Bronchial epithelial cell (primary cell): ENCODE measurements around the gene CAPN3. TPM values are rescaled to one million over a fixed set of nuclear protein-coding genes. Genes with fewer than 3 reads are reported as not detected.

Source experiments
- DNase-seq: peaks from one replicate; pipeline ENCODE4 v3.0.0-alpha.2; 2010; ENCODE audit warnings: low read depth
- FAIRE-seq: peaks from 2 replicates; lab custom pipeline; 2011; peaks lifted over from hg19 to GRCh38; lab: Jason Lieb, UNC
- H3K27me3 ChIP-seq: 2 replicates; pipeline ENCODE4 v1.5.1; 2011; ENCODE audit warnings: low read length; ENCODE audit not compliant: control insufficient read depth, insufficient read depth
- H3K36me3 ChIP-seq: 2 replicates; pipeline ENCODE4 v1.5.1; 2011; ENCODE audit warnings: low read length; ENCODE audit not compliant: control insufficient read depth, insufficient read depth
- H3K4me3 ChIP-seq: 2 replicates; pipeline ENCODE4 v1.5.1; 2011; ENCODE audit warnings: mild to moderate bottlenecking, low read depth, low read length, control low read depth
- CTCF ChIP-seq: IDR thresholded peaks from 2 replicates; pipeline ENCODE4 v1.5.1; 2011; ENCODE audit warnings: mild to moderate bottlenecking, moderate library complexity, low read length, control low read depth, inconsistent platforms; ENCODE audit not compliant: insufficient read depth, severe bottlenecking
- total RNA-seq: library from RNA; depleted of rRNA; stranded (reverse); fragments of >200 nt; gene quantifications from 2 replicates; pipeline ENCODE4 v1.2.1, GENCODE V29; 2014

CAPN3 gene
- total RNA-seq, 1 donor from 2014 or later: 2.1 TPM

- Histone ChIP-seq H3K36me3 (peaks cover 8% of the 10 kb centered on the region), H3K27me3 (no peaks in the 10 kb centered on the region), H3K4me3 (no peak overlapping the region)
- DNase-seq (no peak), FAIRE-seq (no peak)
- TF ChIP-seq CTCF: no peak
Measured at GRCh38 chr15:42448281-42448680, 89.0 kb downstream of the CAPN3 start.

GRCh38 chr15:42449770-42450424, 90.6 kb downstream of the CAPN3 start:
- Histone ChIP-seq H3K36me3 (peaks cover 6% of the 10 kb centered on the region), H3K27me3 (no peaks in the 10 kb centered on the region), H3K4me3 (no peak overlapping the region)
- no peak for TF ChIP-seq CTCF
- no peak for DNase-seq
- no peak for FAIRE-seq

- FAIRE-seq (no peak), DNase-seq (no peak)
- H3K36me3 ChIP-seq: peaks cover 6% of the 10 kb centered on the region
Measured at GRCh38 chr15:42450425-42450790, 91.1 kb downstream of the CAPN3 start.

GRCh38 chr15:42453826-42454225, 94.5 kb downstream of the CAPN3 start:
- FAIRE-seq (no peak), DNase-seq (no peak)
- Histone ChIP-seq H3K27me3 (no peaks in the 10 kb centered on the region), H3K4me3 (no peak overlapping the region), H3K36me3 (peaks cover 4% of the 10 kb centered on the region)
- no peak for TF ChIP-seq CTCF

More at GRCh38 chr15:42450425-42450790, 91.1 kb downstream of the CAPN3 start:
- H3K4me3 ChIP-seq: no peak overlapping the region
- no peak for TF ChIP-seq CTCF
- no peaks in the 10 kb centered on the region for H3K27me3 ChIP-seq

GRCh38 chr15:42456531-42456930, 97.2 kb downstream of the CAPN3 start:
- no peaks in the 10 kb centered on the region for H3K27me3 ChIP-seq
- FAIRE-seq (no peak), DNase-seq (no peak)
- no peak for TF ChIP-seq CTCF
- peaks cover under 1% of the 10 kb centered on the region for H3K36me3 ChIP-seq
- H3K4me3 ChIP-seq: no peak overlapping the region

- Histone ChIP-seq H3K27me3 (no peaks in the 10 kb centered on the region), H3K4me3 (no peak overlapping the region), H3K36me3 (no peaks in the 10 kb centered on the region)
- DNase-seq (no peak), FAIRE-seq (no peak)
- no peak for TF ChIP-seq CTCF
Measured at GRCh38 chr15:42456971-42457370, 97.7 kb downstream of the CAPN3 start.
